SK-N-SH (cell line): ENCODE data around the gene CENPF.
"Not testable (repeated sequence)": the region's sequence is repeated elsewhere in the genome, so short reads cannot be mapped to it uniquely, and the experiment has no call there.

ENCODE experiments used
- EP300 ChIP-seq, 2 experiments: IDR thresholded peaks; 2 replicates each; pipeline versions ENCODE4 v1.4.0 to v1.6.1; 2012; ENCODE audit warnings: borderline replicate concordance in 1 of 2, low read depth in 1 of 2, low read length in 1 of 2
- EZH2phosphoT487 ChIP-seq: fragments of 200-600 bp; sonication (generic); IDR thresholded peaks from 2 replicates; pipeline ENCODE4 v1.6.1; 2017; ENCODE audit warnings: low read depth, mixed run types, mild to moderate bottlenecking, antibody characterized with exemption, moderate library complexity, borderline replicate concordance
- JUND ChIP-seq: IDR thresholded peaks from 2 replicates; pipeline ENCODE4 v1.4.0; 2012
- POLR2AphosphoS5 ChIP-seq: IDR thresholded peaks from 2 replicates; pipeline ENCODE4 v1.6.1; 2012; ENCODE audit warnings: low read depth, low read length
- REST ChIP-seq: IDR thresholded peaks from 2 replicates; pipeline ENCODE4 v1.6.1; 2012; ENCODE audit warnings: mild to moderate bottlenecking, low read depth, low read length, moderate library complexity
- SMC3 ChIP-seq: IDR thresholded peaks from 2 replicates; pipeline ENCODE4 v1.6.1; 2012; ENCODE audit warnings: low read depth, low read length, improper control_type of control experiment
- TAF1 ChIP-seq: IDR thresholded peaks from 2 replicates; pipeline ENCODE4 v1.6.1; 2012; ENCODE audit warnings: low read depth, mild to moderate bottlenecking, low read length, moderate library complexity, borderline replicate concordance
- USF2 ChIP-seq: fragments of 150-350 bp; IDR thresholded peaks from 2 replicates; pipeline ENCODE4 v1.6.1; 2017; ENCODE audit warnings: antibody characterized with exemption, low read length, low read depth, borderline replicate concordance
- TF ChIP-seq, protein P1 (sequence below): fragments of 200-600 bp; sonication (generic); IDR thresholded peaks from 2 replicates; pipeline ENCODE4 v1.6.1; 2017; ENCODE audit warnings: antibody characterized with exemption, mild to moderate bottlenecking, moderate library complexity

DNA sequence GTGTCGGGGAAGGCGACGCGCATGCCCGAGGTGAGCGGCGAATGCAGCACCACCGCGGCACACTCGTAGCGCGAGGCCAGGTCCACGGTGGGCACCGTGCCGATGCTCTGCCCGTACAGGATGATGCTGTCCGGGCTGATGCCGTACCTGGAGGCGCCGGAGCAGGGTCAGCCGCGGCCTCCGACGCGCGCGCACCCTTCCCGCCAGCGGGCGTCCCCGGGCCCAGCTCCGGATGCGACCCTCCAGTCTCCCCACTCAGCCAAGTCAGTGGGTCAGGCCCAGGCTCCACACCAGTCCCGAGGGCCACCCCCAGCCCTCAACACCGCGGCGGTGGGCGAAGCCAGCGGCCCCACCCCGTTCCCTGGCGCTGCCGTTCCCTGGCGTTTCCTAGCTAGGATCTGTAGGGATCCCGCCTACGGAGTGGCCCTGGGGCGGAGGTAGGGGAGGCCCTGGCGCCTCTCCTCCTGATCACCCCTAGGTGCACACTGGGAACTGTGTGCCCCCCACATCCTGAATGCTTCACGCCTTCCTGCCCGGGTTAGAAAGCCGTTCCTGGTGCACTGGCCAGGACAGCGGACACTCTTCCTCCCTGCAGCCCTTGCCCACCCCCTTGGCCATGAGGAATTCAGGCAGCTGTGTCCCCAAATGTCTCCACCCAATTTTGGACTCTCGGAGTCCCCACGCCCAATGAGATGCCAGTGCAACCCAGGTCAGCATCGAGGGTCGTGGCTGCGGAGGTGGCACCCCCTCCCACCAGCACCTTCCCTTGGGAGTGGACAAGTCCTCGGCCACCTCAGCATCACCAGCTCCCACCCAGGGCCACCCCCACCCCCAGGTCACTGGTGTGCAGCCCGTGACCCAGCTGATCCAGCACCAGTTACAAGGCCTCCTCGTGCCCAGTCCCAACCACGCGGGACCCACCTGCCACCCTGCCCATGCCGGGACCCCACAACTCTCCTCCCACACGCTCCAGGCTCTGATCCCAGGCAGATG is 3.2 kb downstream of the CENPF start:
- TF ChIP-seq USF2; JUND; EZH2phosphoT487; TAF1; POLR2AphosphoS5; SMC3; REST; EP300 (IDR thresholded peaks at IDR 0.05; ENCODE audit: borderline replicate concordance in 1 of 2, low read depth in 1 of 2, low read length in 1 of 2): not testable (repeated sequence)
- TF ChIP-seq, protein P1, sequence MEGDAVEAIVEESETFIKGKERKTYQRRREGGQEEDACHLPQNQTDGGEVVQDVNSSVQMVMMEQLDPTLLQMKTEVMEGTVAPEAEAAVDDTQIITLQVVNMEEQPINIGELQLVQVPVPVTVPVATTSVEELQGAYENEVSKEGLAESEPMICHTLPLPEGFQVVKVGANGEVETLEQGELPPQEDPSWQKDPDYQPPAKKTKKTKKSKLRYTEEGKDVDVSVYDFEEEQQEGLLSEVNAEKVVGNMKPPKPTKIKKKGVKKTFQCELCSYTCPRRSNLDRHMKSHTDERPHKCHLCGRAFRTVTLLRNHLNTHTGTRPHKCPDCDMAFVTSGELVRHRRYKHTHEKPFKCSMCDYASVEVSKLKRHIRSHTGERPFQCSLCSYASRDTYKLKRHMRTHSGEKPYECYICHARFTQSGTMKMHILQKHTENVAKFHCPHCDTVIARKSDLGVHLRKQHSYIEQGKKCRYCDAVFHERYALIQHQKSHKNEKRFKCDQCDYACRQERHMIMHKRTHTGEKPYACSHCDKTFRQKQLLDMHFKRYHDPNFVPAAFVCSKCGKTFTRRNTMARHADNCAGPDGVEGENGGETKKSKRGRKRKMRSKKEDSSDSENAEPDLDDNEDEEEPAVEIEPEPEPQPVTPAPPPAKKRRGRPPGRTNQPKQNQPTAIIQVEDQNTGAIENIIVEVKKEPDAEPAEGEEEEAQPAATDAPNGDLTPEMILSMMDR: not testable (repeated sequence)
